Psoas muscle (tissue), 8 donors: ENCODE measurements around the gene EBI3. TPM values are rescaled to one million over a fixed set of nuclear protein-coding genes. Genes with fewer than 3 reads are reported as not detected.
A peak's percentile ranks its signal among the peaks of the same experiment; 100 is the strongest.
"Not testable (repeated sequence)": the region's sequence is repeated elsewhere in the genome, so short reads cannot be mapped to it uniquely, and the experiment has no call there.

Source experiments
- ATAC-seq, 4 donors: fragments of 200-7000 bp; cut with Tn5 transposase; one replicate each; pipeline ENCODE4 v1.9.1; 2020; ENCODE audit warnings: moderate library complexity in 3 of 4, mild to moderate bottlenecking in 2 of 4
- DNase-seq, 2 donors: peaks; one replicate each; pipeline ENCODE4 v3.0.0-alpha.2; 2020
- H3K27ac ChIP-seq: fragments of 200-600 bp; one replicate; pipeline ENCODE4 v1.8.0; 2022
- H3K27me3 ChIP-seq, 3 donors: fragments of 200-600 bp in 1 of 3; one replicate each; pipeline versions ENCODE4 v1.6.1 to v1.8.0; 2013 to 2022; ENCODE audit warnings: low read length in 2 of 3, mild to moderate bottlenecking in 2 of 3, moderate library complexity in 1 of 3; ENCODE audit not compliant: insufficient read depth in 3 of 3
- H3K36me3 ChIP-seq, 2 donors: fragments of 200-600 bp in 1 of 2; one replicate each; pipeline versions ENCODE4 v1.6.1 to v1.8.0; 2013 to 2022; ENCODE audit warnings: low read depth in 1 of 2, mild to moderate bottlenecking in 1 of 2, moderate library complexity in 1 of 2; ENCODE audit not compliant: insufficient read depth in 1 of 2
- H3K4me1 ChIP-seq: fragments of 200-600 bp; one replicate; pipeline ENCODE4 v1.8.0; 2022
- H3K4me3 ChIP-seq: fragments of 200-600 bp; one replicate; pipeline ENCODE4 v1.8.0; 2022; ENCODE audit warnings: mild to moderate bottlenecking
- H3K9me3 ChIP-seq: fragments of 200-600 bp; one replicate; pipeline ENCODE4 v1.8.0; 2022
- CTCF ChIP-seq: fragments of 200-600 bp; IDR thresholded peaks from one replicate; pipeline ENCODE4 v1.8.0; 2022; ENCODE audit warnings: antibody characterized with exemption
- WGBS, 3 donors: extraction: QIAGEN DNeasy Blood & Tissue Kit; methylation state at CpG; one replicate each; pipeline versions ENCODE4 v1.1.6 to v1.1.7; 2013; 5-methylcytosine and 5-hydroxymethylcytosine counted together
- intact Hi-C, 2 donors: fragments of 100-400 bp; cut with DNase I; formaldehyde crosslinking; loops; one replicate each; pipeline versions ENCODE4 v1.11.0 to v1.14.2; 2022
- polyA plus RNA-seq, 3 donors: library from polyadenylated mRNA; stranded (reverse); fragments of 200-250 nt; gene quantifications; one replicate each; pipeline ENCODE4 v1.2.3, GENCODE V29; 2013
- total RNA-seq, 4 donors: library from RNA; stranded (reverse); fragmentation: NEBNext Ultra II Directional in 2 of 4; extraction: Animal tissue kit (Norgen Biotek cat#: 25700) in 2 of 4; gene quantifications; one replicate each; pipeline versions ENCODE4 v1.2.1 to v1.2.4, GENCODE V29; 2021 to 2023
- donor health status: healthy with polysubstance abuse.
- donor health status: DM: no; HTN: no; CAD: no; lungs with moderate emphysema.
- donor health status: Bipolar disorder and iron deficiency.
- donor health status: healthy.
- donor health status: DM: yes; HTN: yes; CAD: no.
- donor health status: DM: no; HTN: no; CAD: no.
- donor health status: DM: no; HTN: no; CAD: no.
- donor health status: DM: yes; HTN: yes; CAD: no.

Gene EBI3
- total and polyA plus RNA-seq, 7 donors: 0.19 to 0.77 (median 0.54) TPM

- H3K4me3 ChIP-seq: peak overlapping the region; percentile 51
- H3K4me1 ChIP-seq: peaks cover 4% of the 10 kb centered on the region
- no peak overlapping the region for H3K27ac ChIP-seq
- intact Hi-C loops: loop anchor here in 1 of 2 donors (10.0 kb wide), 1 partner anchor 136 kb away; no protein-coding TSS in a partner anchor
- no peaks in the 10 kb centered on the region for H3K36me3 ChIP-seq
- DNase-seq (no peak), ATAC-seq (no peak)
- WGBS, 3 donors: 0 to 1% (median 1%) methylated on average over 12 to 30 of the region's 30 CpGs
- H3K27me3 ChIP-seq: peaks cover 0 to 51% (median 16%) of the 10 kb centered on the region in 3 donors
- TF ChIP-seq CTCF: no peak
- no peaks in the 10 kb centered on the region for H3K9me3 ChIP-seq
These were observed 49.9 kb downstream of the EBI3 start for GRCh38 chr19:4279267-4279529.

- 3 to 9% (median 3%) methylated on average over 45 to 71 of the region's 71 CpGs for WGBS, 3 donors
- DNase-seq (no peak), ATAC-seq (no peak)
- Histone ChIP-seq H3K4me3 (peak overlapping the region; percentile 51), H3K4me1 (peaks cover 4% of the 10 kb centered on the region), H3K36me3 (no peaks in the 10 kb centered on the region), H3K9me3 (no peaks in the 10 kb centered on the region), H3K27me3 (peaks cover 0 to 57% (median 16%) of the 10 kb centered on the region in 3 donors), H3K27ac (no peak overlapping the region)
- intact Hi-C loops: loop anchor here in 1 of 2 donors (10.0 kb wide), 1 partner anchor 135 kb away; no protein-coding TSS in a partner anchor
- TF ChIP-seq CTCF: no peak
These were observed 50.5 kb downstream of the EBI3 start for GRCh38 chr19:4279530-4280422.

GRCh38 chr19:4284176-4284958 is 55.0 kb downstream of the EBI3 start:
- H3K4me1 ChIP-seq: peaks cover 2% of the 10 kb centered on the region
- WGBS, 3 donors: 57 to 62% (median 60%) methylated on average over 20 of the region's 20 CpGs
- DNase-seq (no peak), ATAC-seq (no peak)
- no peak overlapping the region for H3K4me3 ChIP-seq
- H3K9me3 ChIP-seq: no peaks in the 10 kb centered on the region
- no peak overlapping the region for H3K27ac ChIP-seq
- H3K36me3 ChIP-seq: no peaks in the 10 kb centered on the region
- H3K27me3 ChIP-seq: peaks cover 0 to 52% (median 12%) of the 10 kb centered on the region in 3 donors
- intact Hi-C loops: no loop called here
- no peak for TF ChIP-seq CTCF

GRCh38 chr19:4284974-4285373 is 55.7 kb downstream of the EBI3 start:
- H3K27ac ChIP-seq: no peak overlapping the region
- DNase-seq (no peak), ATAC-seq (no peak)
- intact Hi-C loops: no loop called here
- TF ChIP-seq CTCF: no peak
- H3K4me3 ChIP-seq: no peak overlapping the region
- WGBS, 3 donors: 77 to 84% (median 82%) methylated on average over 6 of the region's 6 CpGs
- no peaks in the 10 kb centered on the region for H3K9me3 ChIP-seq
- peaks cover 0 to 46% (median 6%) of the 10 kb centered on the region in 3 donors for H3K27me3 ChIP-seq
- no peaks in the 10 kb centered on the region for H3K4me1 ChIP-seq
- H3K36me3 ChIP-seq: no peaks in the 10 kb centered on the region

GRCh38 chr19:4286141-4286540 is 56.8 kb downstream of the EBI3 start:
- intact Hi-C loops, DNase-seq: not testable (repeated sequence)
- 92 to 94% (median 94%) methylated on average over 4 of the region's 4 CpGs for WGBS, 3 donors

More at GRCh38 chr19:4286141-4286540, 56.8 kb downstream of the EBI3 start:
- not testable (repeated sequence) for H3K9me3 ChIP-seq, H3K4me1 ChIP-seq, ATAC-seq, H3K27ac ChIP-seq, H3K4me3 ChIP-seq, H3K36me3 ChIP-seq
- H3K27me3 ChIP-seq: peaks cover 0 to 44% (median 3%) of the 10 kb centered on the region in 3 donors
